Osteoblast (primary cell): ENCODE measurements around the gene NCAM2. TPM values are rescaled to one million over a fixed set of nuclear protein-coding genes. Genes with fewer than 3 reads are reported as not detected.
"Not testable (repeated sequence)": the region's sequence is repeated elsewhere in the genome, so short reads cannot be mapped to it uniquely, and the experiment has no call there.

ENCODE experiments used
- DNase-seq: peaks from one replicate; pipeline ENCODE4 v3.0.0; 2011; ENCODE audit warnings: low spot score, mixed read lengths; ENCODE audit not compliant: insufficient read length; ENCODE audit errors: missing footprints
- H2AFZ ChIP-seq: 2 replicates; pipeline ENCODE4 v1.6.0; 2011; ENCODE audit warnings: mild to moderate bottlenecking, low read length
- H3K27ac ChIP-seq: 2 replicates; pipeline ENCODE4 v1.5.1; 2011; ENCODE audit warnings: mild to moderate bottlenecking, low read depth, low read length, moderate library complexity
- H3K27me3 ChIP-seq: 2 replicates; pipeline ENCODE4 v1.6.0; 2012; ENCODE audit warnings: mild to moderate bottlenecking, control low read depth, inconsistent platforms, low read length, moderate library complexity; ENCODE audit not compliant: insufficient read depth
- H3K36me3 ChIP-seq: 2 replicates; pipeline ENCODE4 v1.5.1; 2011; ENCODE audit warnings: mild to moderate bottlenecking, low read length, control low read depth, moderate library complexity; ENCODE audit not compliant: insufficient read depth
- H3K4me1 ChIP-seq: 2 replicates; pipeline ENCODE4 v1.5.1; 2011; ENCODE audit warnings: mild to moderate bottlenecking, low read length, control low read depth, moderate library complexity; ENCODE audit not compliant: insufficient read depth
- H3K4me2 ChIP-seq: 2 replicates; pipeline ENCODE4 v1.6.0; 2011; ENCODE audit warnings: mild to moderate bottlenecking, low read length; ENCODE audit not compliant: insufficient read depth
- H3K4me3 ChIP-seq: fragments of 200-600 bp; sonication (generic); 3 replicates; pipeline ENCODE4 v1.5.1; 2012; ENCODE audit warnings: mild to moderate bottlenecking, low read length, inconsistent platforms; ENCODE audit not compliant: insufficient read depth
- H3K79me2 ChIP-seq: 2 replicates; pipeline ENCODE4 v1.6.0; 2012; ENCODE audit warnings: mild to moderate bottlenecking, low read length, control low read depth, inconsistent platforms; ENCODE audit not compliant: insufficient read depth
- H3K9me3 ChIP-seq: 2 replicates; pipeline ENCODE4 v1.5.1; 2011; ENCODE audit warnings: low read depth, low read length, control low read depth
- H4K20me1 ChIP-seq: 2 replicates; pipeline ENCODE4 v1.6.0; 2012; ENCODE audit warnings: mild to moderate bottlenecking, low read length, control low read depth; ENCODE audit not compliant: insufficient read depth
- CTCF ChIP-seq: IDR thresholded peaks from 2 replicates; pipeline ENCODE4 v1.5.1; 2011; ENCODE audit warnings: mild to moderate bottlenecking, low read depth, low read length, moderate library complexity; ENCODE audit errors: extremely low read depth
- total RNA-seq: library from RNA; depleted of rRNA; stranded (reverse); fragments of >200 nt; gene quantifications from 2 replicates; pipeline ENCODE4 v1.2.3, GENCODE V29; 2012

NCAM2 gene
- total RNA-seq, 1 donor: 8.0 TPM

GRCh38 chr21:21401444-21401843 is 403.2 kb downstream of the NCAM2 start:
- H3K4me2 ChIP-seq: no peak overlapping the region
- H3K4me3 ChIP-seq: no peak overlapping the region
- no peaks in the 10 kb centered on the region for H3K27me3 ChIP-seq
- H3K79me2 ChIP-seq: no peaks in the 10 kb centered on the region
- no peak overlapping the region for H3K27ac ChIP-seq
- no peak for DNase-seq
- H2AFZ ChIP-seq: no peak overlapping the region
- no peaks in the 10 kb centered on the region for H4K20me1 ChIP-seq
- H3K36me3 ChIP-seq: no peaks in the 10 kb centered on the region
- H3K9me3 ChIP-seq: peaks cover 8% of the 10 kb centered on the region
- TF ChIP-seq CTCF: no peak
- H3K4me1 ChIP-seq: no peaks in the 10 kb centered on the region

GRCh38 chr21:21402187-21402586 is 404.0 kb downstream of the NCAM2 start:
- H3K36me3 ChIP-seq, H3K4me2 ChIP-seq, H3K27me3 ChIP-seq, DNase-seq, H3K4me3 ChIP-seq, H3K9me3 ChIP-seq, H3K79me2 ChIP-seq, H4K20me1 ChIP-seq, H3K4me1 ChIP-seq, H3K27ac ChIP-seq, H2AFZ ChIP-seq: not testable (repeated sequence)

- H3K79me2 ChIP-seq, H3K36me3 ChIP-seq, DNase-seq, H3K27ac ChIP-seq, H3K4me2 ChIP-seq, H3K9me3 ChIP-seq, H2AFZ ChIP-seq, H3K4me3 ChIP-seq, H3K4me1 ChIP-seq, H4K20me1 ChIP-seq, H3K27me3 ChIP-seq: not testable (repeated sequence)
Observed at GRCh38 chr21:21404261-21404660, 406.1 kb downstream of the NCAM2 start.

GRCh38 chr21:21406921-21407320 is 408.7 kb downstream of the NCAM2 start:
- Histone ChIP-seq H3K79me2 (no peaks in the 10 kb centered on the region), H3K4me2 (no peak overlapping the region), H3K4me3 (no peak overlapping the region), H2AFZ (no peak overlapping the region), H4K20me1 (no peaks in the 10 kb centered on the region), H3K36me3 (no peaks in the 10 kb centered on the region), H3K27me3 (no peaks in the 10 kb centered on the region), H3K27ac (no peak overlapping the region), H3K4me1 (no peaks in the 10 kb centered on the region), H3K9me3 (no peaks in the 10 kb centered on the region)
- DNase-seq: no peak
- TF ChIP-seq CTCF: no peak

GRCh38 chr21:21412096-21412495 is 413.9 kb downstream of the NCAM2 start:
- no peaks in the 10 kb centered on the region for H3K79me2 ChIP-seq
- H3K27me3 ChIP-seq: no peaks in the 10 kb centered on the region
- H3K4me2 ChIP-seq: no peak overlapping the region
- H3K36me3 ChIP-seq: no peaks in the 10 kb centered on the region
- no peaks in the 10 kb centered on the region for H3K4me1 ChIP-seq
- peaks cover 2% of the 10 kb centered on the region for H3K9me3 ChIP-seq
- no peak overlapping the region for H2AFZ ChIP-seq
- no peak overlapping the region for H3K27ac ChIP-seq
- no peak for TF ChIP-seq CTCF
- H3K4me3 ChIP-seq: no peak overlapping the region
- no peaks in the 10 kb centered on the region for H4K20me1 ChIP-seq
- DNase-seq: no peak
